UCSD-AML1 (cell line): ENCODE data around the gene SLC49A4.

Experiments used
- DNase-seq: peaks from one replicate; lab custom pipeline; 2025; ENCODE audit not compliant: unreplicated experiment; lab: John Stamatoyannopoulos, UW

The SLC49A4 gene

DNA sequence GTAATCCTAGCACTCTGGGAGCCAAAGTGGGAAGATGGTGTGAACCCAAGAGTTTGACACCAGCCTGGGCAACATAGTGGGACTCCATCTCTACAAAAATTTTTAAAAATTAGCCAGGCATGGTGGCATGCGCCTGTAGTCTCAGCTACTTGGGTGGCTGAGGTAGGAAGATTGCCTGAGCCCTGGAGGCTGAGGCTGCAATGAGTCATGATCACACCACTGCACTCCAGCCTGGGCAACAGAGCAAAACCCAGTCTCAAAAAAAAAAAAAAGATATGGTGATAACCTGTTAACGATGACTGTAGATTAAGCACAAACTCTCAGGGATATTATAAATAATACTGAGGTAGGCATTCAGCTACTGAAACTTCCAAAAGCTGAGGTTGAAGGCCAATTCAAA, 107.5 kb downstream of the SLC49A4 start:
- DNase-seq = no peak

GRCh38 chr3:122903171-122903570, 108.3 kb downstream of the SLC49A4 start:
- no peak for DNase-seq

GRCh38 chr3:122907471-122907870, 112.6 kb downstream of the SLC49A4 start:
- DNase-seq = no peak

- no peak for DNase-seq
Measured at GRCh38 chr3:122908251-122908650, 113.4 kb downstream of the SLC49A4 start.

- no peak for DNase-seq
Measured at GRCh38 chr3:122911901-122912300, 117.0 kb downstream of the SLC49A4 start.

DNA sequence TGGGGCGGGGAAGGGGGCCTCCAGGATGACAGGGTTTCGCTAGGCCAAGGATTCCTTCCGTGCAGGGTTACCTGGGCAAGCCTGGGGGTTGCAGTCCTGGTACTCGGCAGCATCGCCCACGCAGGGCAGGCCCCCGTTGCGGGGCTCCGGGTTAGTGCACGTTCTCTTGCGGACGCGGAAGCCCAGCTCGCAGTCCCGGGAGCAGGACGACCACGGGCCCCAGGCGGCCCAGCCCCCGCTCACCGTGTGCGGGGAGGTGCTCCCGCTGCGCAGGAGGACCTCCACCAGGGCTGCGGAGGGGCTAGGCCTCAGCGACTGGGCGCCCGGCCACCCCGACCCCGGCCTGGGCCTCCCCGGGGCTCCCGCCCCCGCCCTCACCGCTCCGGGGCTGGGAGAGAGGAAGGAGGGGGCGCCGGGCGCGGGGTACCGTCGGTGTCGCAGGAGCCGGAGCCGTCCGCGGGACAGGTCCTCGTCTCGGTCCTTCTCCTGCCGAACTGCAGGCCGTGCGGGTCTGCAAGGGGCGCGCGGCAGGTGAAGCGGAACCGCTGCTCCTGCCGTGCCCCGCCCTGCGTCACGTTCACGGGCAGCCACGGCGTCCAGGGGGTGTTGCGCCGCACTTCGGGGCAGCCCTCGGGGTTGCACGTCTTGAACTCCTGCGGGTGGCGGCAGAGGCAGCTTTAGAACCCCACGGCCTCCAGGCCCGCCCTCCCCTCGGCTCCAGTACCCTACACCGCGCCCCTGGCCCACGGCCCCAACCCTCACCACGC, 118.1 kb downstream of the SLC49A4 start:
- no peak for DNase-seq

GRCh38 chr3:122913539-122914100, 118.8 kb downstream of the SLC49A4 start:
- DNase-seq = no peak

DNA sequence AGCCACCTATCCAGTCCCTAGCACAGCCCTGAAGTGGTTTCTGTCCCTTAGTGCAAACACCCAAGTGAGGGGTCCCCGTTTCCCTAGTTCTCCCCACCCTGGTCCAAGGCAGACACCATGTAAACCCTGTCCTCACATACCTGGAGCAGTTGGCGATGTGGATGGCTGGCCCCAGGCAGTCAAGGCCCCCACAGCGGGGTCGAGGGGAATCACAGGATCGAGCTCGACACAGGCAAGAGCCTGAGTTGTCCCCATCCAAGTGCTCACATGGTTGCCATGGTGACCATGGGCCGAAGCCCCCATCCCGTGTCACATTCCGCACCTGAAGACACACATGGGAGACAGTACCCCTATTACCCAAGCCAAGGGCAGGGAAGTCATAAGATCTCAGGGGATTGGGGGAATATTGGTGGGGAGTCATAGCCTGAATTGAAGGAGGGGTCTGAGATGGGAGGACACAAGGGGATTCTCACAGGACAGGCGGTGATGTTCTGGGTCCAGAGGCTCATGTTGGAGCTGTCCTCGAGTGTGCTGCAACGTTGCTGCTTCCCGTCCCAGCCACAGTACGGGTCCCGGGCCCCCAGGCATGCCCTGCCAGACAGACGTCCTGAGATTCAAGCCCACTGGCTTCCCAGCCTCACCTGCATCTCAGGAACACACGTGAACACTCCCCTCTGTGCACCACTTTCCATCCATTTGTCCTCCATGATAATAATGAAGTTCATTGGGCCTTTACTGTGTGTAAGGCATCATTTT, 120.6 kb downstream of the SLC49A4 start:
- no peak for DNase-seq

GRCh38 chr3:122916084-122916483, 121.2 kb downstream of the SLC49A4 start:
- DNase-seq = no peak

- no peak for DNase-seq
Measured at GRCh38 chr3:122916580-122916979, 121.7 kb downstream of the SLC49A4 start.

GRCh38 chr3:122917412-122917811, 122.5 kb downstream of the SLC49A4 start:
- DNase-seq = no peak

DNA sequence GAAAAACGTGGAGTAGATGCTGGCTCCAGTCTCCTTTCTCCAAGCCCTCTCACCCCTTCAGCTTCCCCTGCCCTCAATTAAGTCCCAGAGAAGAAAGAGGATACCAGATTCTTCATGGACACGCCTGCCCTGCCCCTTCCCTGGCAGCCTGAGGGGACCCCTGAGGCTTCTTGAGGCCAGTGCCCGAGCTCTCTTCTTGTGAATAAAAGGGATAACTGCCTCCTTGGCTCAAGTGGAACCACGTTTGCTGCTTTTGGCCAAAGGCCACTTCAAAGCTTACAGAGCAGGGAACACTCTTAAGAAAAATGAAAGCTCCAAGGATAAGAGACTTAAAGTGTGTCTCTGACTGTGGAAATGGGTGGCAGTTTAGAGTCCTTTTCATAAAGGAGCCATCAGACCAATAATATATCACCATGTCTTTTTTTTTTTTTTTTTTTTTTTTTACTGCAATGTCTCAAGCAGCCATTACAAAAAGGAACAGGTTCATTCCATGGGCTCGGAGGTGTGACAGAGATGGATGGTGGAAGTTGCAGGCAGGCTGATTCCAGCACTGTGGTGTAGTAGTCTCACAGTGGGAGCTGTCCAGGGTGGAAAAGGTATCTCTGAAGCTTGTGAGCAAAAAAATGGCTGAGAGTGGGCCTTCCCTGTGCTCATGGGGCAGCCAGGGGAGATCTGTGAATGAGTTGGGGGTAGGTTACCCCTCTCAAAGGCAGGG, 123.9 kb downstream of the SLC49A4 start:
- no peak for DNase-seq

GRCh38 chr3:122919291-122919610, 124.4 kb downstream of the SLC49A4 start:
- no peak for DNase-seq

DNA sequence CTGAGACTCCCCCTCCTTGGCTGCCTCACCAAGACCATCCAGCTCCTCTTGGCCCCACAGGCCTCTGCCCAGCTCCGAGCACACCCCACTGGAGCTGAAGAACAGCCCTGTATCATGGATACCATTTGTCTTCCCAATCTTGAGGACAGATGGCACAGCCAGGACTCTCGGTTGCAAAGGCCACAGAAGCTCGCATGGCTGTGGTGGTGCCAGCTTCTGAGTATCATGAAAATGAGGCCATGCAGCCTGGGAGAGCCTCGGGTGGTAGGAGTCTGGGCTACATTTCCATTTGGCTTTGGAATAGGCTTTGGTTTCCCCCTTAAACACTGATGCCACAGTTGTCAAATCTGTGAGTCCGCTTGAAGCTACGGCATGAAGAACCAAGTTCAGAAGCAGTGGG, 126.1 kb downstream of the SLC49A4 start:
- DNase-seq = no peak

DNA sequence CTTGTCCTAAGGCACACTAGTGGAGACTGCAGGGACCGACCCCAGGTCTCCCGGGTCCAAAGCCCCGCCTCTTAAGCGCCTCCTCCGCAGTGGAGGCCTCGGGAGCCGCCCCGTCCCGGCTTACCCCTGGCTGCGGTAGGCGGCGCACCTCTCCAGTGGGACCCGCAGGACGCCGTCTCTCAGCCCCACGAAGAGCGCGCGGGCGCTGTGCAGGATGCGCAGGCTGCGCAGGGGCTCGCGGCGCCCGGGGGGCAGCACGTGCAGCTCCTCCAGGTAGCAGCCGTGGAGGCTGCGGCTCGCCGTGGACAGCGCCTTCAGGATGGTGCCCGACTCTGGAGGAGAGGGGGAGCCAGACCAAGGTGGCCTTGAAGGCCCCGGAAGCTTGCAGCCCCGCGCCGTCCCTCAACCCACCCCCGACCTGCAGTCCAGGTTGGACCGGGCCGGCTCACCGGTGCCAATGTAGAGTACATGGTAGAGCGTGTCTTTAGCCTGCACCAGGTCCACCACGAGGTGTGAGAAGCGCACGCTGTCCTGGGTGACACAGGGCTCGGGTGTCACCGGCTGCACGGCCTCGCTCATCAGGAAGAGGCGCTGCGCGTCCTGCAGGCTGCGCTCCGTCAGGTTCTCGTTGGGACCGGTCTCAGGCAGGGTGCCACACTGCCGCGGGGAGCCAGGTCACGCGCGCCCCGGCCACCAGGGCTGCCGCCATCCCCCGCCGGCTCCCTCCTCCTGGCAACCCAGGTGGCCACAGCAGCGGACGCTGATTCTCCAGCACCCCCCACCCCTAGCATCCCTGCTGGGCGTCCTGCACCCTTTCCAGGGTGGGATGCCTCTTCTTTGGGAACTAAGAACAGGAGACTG, 127.2 kb downstream of the SLC49A4 start:
- DNase-seq = peak; percentile 35

DNA sequence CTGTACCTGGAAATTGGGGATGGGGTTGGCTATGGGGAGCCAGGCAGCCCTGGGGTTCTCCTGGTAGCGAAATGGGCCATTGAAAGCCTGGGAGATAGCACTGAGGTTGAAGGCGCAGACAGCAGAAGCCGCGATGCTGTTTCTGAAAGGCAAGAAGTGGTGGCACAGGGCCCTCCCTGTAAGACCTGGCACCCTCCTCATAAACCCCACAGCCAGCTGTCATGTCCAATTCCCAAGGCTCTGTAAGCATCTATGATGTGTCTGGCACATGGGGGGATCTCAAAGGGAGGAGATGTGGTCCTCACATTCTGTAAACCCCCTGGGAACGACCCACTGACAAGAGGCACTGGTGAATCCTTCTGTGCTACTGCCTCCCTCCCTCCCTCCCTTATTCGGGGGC, 128.7 kb downstream of the SLC49A4 start:
- no peak for DNase-seq

GRCh38 chr3:122924056-122924455, 129.2 kb downstream of the SLC49A4 start:
- no peak for DNase-seq

DNA sequence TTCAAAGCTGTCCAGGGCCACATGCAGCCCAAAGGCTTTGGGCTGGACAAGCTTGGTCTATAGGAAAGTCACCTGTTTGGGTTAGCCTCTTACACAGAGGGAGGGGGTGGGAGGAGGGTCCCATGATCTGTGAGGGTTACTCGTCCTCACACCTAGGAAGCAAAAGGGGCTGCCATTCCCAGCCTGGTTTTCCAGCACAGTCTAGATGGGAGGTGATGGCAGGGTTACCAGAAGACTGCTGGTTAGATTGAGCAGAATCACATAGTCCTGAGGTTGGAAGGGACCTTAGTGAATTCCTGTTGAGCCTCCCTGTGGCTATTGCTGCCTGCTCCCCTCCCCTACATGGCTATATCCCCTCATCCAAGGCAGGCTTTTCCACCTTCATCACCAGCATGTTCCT, 130.9 kb downstream of the SLC49A4 start:
- DNase-seq = no peak

DNA sequence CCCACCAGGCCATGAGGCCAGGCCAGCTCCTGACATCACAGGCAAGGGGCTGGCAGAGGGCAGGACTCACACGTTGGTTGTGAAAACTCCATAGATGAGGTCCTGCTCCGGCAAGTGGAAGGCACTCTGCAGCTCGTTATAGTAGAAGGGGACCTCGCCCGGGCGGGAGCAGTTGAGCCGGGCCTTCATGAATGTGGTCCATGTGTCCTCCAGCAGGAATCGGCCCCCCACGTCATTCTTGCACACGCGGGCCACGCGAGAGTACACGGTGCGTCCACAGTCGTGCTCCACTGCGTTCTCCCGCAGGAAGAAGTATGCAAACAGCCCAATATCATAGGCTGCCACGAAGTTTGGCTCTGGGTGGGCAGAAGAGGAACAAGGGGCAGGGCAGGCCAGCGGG, 131.5 kb downstream of the SLC49A4 start:
- no peak for DNase-seq

- no peak for DNase-seq
Measured at GRCh38 chr3:122926811-122927210, 131.9 kb downstream of the SLC49A4 start.

DNA sequence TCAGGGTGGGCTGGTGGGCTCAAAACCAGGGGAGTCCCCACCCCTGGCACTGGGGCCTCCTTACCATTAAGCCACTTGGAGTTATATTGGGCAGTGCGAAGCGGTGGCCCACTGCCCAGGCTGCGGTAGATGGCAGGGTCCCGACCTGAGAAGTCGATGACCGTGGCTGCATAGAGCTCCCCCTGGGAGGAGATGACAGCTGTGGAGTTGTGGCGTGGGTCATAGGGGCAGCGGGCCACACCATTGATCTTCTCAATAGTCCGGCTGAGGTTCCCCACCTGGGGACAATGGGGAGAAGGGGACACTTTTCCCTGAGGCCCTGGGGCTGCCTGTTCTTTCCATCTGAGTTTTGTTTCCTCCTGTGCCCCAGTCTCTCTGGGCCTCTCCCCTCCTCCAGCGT, 132.9 kb downstream of the SLC49A4 start:
- DNase-seq = no peak
